ENCODE results near the gene PCARE.

GRCh38 chr2:29084554-29084953, 10.2 kb upstream of the PCARE start:
- no peak for TF ChIP-seq CTCF (IDR thresholded peaks at IDR 0.05; ENCODE audit: insufficient read depth, low read length)
- no peak for TF ChIP-seq POLR2AphosphoS5 (IDR thresholded peaks at IDR 0.05; ENCODE audit: low read depth)

Data from HL-60 (cell line).